ENCODE data around the gene ZBTB20.

Gene ZBTB20

DNA sequence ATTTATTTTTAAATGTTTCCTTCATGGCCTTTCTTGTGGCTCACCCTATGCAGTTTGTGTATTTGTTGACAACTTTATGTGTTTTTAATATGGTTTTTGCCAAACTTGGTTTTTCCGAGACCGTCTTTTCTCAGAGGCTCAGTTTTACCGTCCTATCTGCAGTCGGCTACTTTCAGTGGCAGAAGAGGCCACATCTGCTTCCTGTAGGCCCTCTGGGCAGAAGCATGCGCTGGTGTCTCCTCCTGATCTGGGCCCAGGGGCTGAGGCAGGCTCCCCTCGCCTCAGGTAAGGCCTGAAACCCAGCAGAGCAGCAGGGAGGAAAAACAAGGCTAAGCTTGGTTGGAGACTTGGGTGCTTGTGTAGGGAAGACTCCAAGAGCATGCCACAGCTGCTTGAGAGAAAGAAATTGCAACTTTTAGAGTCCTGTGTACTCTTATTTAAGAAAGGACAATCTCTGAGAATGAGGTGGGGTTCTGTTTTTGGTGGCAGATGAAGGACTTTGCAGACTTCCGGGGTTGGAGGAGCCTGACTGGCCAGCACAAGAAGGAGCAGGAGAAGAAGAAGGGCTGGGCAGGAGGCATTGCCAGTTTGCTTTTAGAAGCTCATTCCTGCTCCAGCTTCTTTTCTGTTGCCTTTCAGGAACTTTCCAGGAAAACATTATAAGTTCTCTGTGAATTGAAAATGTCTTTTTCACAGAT, 853.1 kb downstream of the ZBTB20 start, which contains the start of gene TIGIT:
Gene TIGIT, plus strand, starts transcription at position 191 of the 698 bp plus-strand sequence. Its CDS starts 34 bp downstream, at position 225.
- no peaks in the 10 kb centered on the region for H3K36me3 ChIP-seq (replicated peaks; ENCODE audit: insufficient read depth, low read length)
- H3K4me3 ChIP-seq (ENCODE audit: low read length), result peak within 1 kb of the TSS; percentile 6; the same call in 1 of the 2 replicates
- no peaks in the 10 kb centered on the region for H3K27me3 ChIP-seq (replicated peaks; ENCODE audit: insufficient read depth, low read length)
- no peaks in the 10 kb centered on the region for H3K9me2 ChIP-seq (replicated peaks; ENCODE audit: insufficient read depth, low read length)
- peaks cover 47% of the 10 kb centered on the region for H3F3A ChIP-seq (ENCODE audit: insufficient read depth, low read length)
- DNase-seq, result peak; percentile 58
- H3K27ac ChIP-seq (ENCODE audit: low read length), result peak within 1 kb of the TSS; percentile 96
- peak within 1 kb of the TSS; percentile 63 for H3K9ac ChIP-seq (ENCODE audit: low read length)
- no peaks in the 10 kb centered on the region for H3K79me2 ChIP-seq (ENCODE audit: low read length)
- peaks cover 45% of the 10 kb centered on the region for H3K4me1 ChIP-seq (ENCODE audit: low read length)
- no peak for TF ChIP-seq EZH2phosphoT487 (IDR thresholded peaks at IDR 0.05; ENCODE audit: low read length)
- TF ChIP-seq EZH2 (optimal IDR thresholded peaks at IDR 0.05; ENCODE audit: low read depth, low read length), result no peak
- TF ChIP-seq, protein P1, sequence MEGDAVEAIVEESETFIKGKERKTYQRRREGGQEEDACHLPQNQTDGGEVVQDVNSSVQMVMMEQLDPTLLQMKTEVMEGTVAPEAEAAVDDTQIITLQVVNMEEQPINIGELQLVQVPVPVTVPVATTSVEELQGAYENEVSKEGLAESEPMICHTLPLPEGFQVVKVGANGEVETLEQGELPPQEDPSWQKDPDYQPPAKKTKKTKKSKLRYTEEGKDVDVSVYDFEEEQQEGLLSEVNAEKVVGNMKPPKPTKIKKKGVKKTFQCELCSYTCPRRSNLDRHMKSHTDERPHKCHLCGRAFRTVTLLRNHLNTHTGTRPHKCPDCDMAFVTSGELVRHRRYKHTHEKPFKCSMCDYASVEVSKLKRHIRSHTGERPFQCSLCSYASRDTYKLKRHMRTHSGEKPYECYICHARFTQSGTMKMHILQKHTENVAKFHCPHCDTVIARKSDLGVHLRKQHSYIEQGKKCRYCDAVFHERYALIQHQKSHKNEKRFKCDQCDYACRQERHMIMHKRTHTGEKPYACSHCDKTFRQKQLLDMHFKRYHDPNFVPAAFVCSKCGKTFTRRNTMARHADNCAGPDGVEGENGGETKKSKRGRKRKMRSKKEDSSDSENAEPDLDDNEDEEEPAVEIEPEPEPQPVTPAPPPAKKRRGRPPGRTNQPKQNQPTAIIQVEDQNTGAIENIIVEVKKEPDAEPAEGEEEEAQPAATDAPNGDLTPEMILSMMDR (IDR thresholded peaks at IDR 0.05; ENCODE audit: low read length), result no peak
- peak within 1 kb of the TSS; percentile 69 for H2AFZ ChIP-seq (ENCODE audit: low read length)
- no peaks in the 10 kb centered on the region for H4K20me1 ChIP-seq (ENCODE audit: insufficient read depth, low read length)
- peak within 1 kb of the TSS; percentile 65 for H3K4me2 ChIP-seq (ENCODE audit: low read depth, low read length)
- no peaks in the 10 kb centered on the region for H3K9me3 ChIP-seq (replicated peaks; ENCODE audit: insufficient read depth, low read length)

DNA sequence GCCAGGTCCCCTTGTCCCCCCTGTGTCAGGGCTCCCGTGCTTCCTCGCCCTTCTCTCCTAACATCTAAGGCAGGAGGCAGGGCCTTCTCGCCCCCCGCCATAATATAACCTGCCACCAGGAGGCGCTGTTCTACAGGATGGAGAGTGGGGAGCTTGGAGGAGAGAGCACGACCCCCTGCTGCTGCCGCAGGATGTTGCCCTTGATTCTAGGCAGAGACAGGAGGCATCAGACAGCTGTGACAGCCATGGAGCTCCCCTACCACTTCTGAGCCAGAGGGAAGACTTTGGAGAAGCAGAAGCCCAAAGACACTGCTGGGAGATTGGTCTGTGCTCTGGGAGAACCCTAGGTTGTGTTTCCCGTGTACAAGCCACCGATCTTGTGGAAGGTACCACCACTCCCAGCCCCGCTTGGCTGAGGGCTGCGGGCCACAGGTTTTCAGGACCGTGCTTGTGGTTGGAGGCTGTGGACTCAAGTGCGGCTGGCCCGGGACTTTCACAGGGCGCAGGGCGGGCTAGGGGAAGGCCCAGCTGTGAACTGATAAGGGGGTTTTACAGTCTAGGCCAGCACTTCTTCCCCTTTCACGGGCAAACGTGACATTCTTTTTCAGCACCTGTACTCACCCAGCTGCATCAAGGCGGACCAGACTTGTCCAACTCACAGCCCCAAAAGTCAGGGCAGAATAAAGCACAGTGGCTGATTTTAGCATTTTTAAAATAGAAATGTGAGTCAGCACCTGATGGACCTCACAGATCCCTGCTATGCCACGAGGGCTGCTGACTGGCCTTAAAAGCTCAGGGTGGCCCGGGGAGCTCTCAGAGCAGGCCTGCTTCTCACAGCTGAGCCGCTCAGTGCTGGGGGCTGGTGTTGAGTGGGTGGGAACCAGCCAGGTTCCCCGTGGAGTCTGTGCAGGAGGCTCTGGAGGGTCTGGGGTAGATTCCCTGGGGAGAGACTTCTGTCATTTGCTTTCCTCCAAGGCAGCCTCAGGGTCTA, 855.9 kb downstream of the ZBTB20 start:
- no peak for TF ChIP-seq EZH2 (optimal IDR thresholded peaks at IDR 0.05; ENCODE audit: low read depth, low read length)
- TF ChIP-seq, protein P1 (IDR thresholded peaks at IDR 0.05; ENCODE audit: low read length), result peak; percentile 96
- Histone ChIP-seq H3K4me1 (ENCODE audit: low read length) (peaks cover 45% of the 10 kb centered on the region), H3K9ac (ENCODE audit: low read length) (peak overlapping the region; percentile 69), H2AFZ (ENCODE audit: low read length) (peak overlapping the region; percentile 96), H3K9me2 (replicated peaks; ENCODE audit: insufficient read depth, low read length) (no peaks in the 10 kb centered on the region), H3K36me3 (replicated peaks; ENCODE audit: insufficient read depth, low read length) (no peaks in the 10 kb centered on the region), H3K79me2 (ENCODE audit: low read length) (no peaks in the 10 kb centered on the region), H3K27ac (ENCODE audit: low read length) (peak overlapping the region; percentile 96), H4K20me1 (ENCODE audit: insufficient read depth, low read length) (no peaks in the 10 kb centered on the region), H3K9me3 (replicated peaks; ENCODE audit: insufficient read depth, low read length) (no peaks in the 10 kb centered on the region), H3K4me3 (ENCODE audit: low read length) (peak overlapping the region; percentile 51), H3K27me3 (replicated peaks; ENCODE audit: insufficient read depth, low read length) (no peaks in the 10 kb centered on the region), H3K4me2 (ENCODE audit: low read depth, low read length) (peak overlapping the region; percentile 94), H3F3A (ENCODE audit: insufficient read depth, low read length) (peaks cover 47% of the 10 kb centered on the region)
- peak; percentile 96 for DNase-seq

DNA sequence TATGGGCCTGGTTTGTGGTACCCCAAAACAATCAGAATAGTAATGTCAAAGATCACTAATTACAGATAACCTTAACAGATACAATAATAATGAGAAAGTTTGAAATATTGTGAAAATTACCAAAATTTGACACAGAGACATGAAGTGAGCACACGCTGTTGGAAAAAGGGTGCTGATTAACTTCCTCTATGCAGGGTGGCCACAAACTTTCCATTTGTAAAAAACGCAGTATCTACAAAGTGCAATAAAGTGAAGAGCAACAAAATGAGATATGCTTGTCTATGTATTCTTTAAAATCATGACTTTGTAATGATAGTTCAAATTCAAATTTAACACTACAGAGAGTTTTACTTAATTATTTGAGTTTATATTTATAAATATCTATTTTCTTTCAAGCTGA, 860.8 kb downstream of the ZBTB20 start:
- H2AFZ ChIP-seq (ENCODE audit: low read length), result no peak overlapping the region
- no peak overlapping the region for H3K9ac ChIP-seq (ENCODE audit: low read length)
- no peak overlapping the region for H3K27ac ChIP-seq (ENCODE audit: low read length)

More for the DNA sequence above, 860.8 kb downstream of the ZBTB20 start:
- Histone ChIP-seq H3K9me3 (replicated peaks; ENCODE audit: insufficient read depth, low read length) (no peaks in the 10 kb centered on the region), H3K79me2 (ENCODE audit: low read length) (no peaks in the 10 kb centered on the region), H3K9me2 (replicated peaks; ENCODE audit: insufficient read depth, low read length) (no peaks in the 10 kb centered on the region), H3K36me3 (replicated peaks; ENCODE audit: insufficient read depth, low read length) (no peaks in the 10 kb centered on the region), H3K4me2 (ENCODE audit: low read depth, low read length) (no peak overlapping the region), H3K4me3 (ENCODE audit: low read length) (no peak overlapping the region), H3K27me3 (replicated peaks; ENCODE audit: insufficient read depth, low read length) (no peaks in the 10 kb centered on the region), H3K4me1 (ENCODE audit: low read length) (peaks cover 9% of the 10 kb centered on the region), H3F3A (ENCODE audit: insufficient read depth, low read length) (peaks cover 14% of the 10 kb centered on the region), H4K20me1 (ENCODE audit: insufficient read depth, low read length) (no peaks in the 10 kb centered on the region)
- no peak for DNase-seq
- TF ChIP-seq EZH2phosphoT487 (IDR thresholded peaks at IDR 0.05; ENCODE audit: low read length) (no peak), EZH2 (optimal IDR thresholded peaks at IDR 0.05; ENCODE audit: low read depth, low read length) (no peak)
- TF ChIP-seq, protein P1 (IDR thresholded peaks at IDR 0.05; ENCODE audit: low read length), result no peak

Measured in MM.1S (cell line).